ENCODE results near the gene RNF183. TPM values are rescaled to one million over a fixed set of nuclear protein-coding genes. Genes with fewer than 3 reads are reported as not detected.

RNF183 gene
- 5.3 TPM for total RNA-seq

- peak; percentile 51 for DNase-seq (ENCODE audit: low spot score)
These were observed at the start of gene RNF183 for GRCh38 chr9:113302792-113303418. Gene RNF183 (minus strand): TSS chr9:113303376. CDS start chr9:113298184, 5,192 bp downstream.

GRCh38 chr9:113352411-113352810 lies 49.2 kb upstream of the RNF183 start:
- DNase-seq (ENCODE audit: low spot score): no peak

GRCh38 chr9:113352006-113352405 lies 48.8 kb upstream of the RNF183 start:
- DNase-seq (ENCODE audit: low spot score): no peak

- no peak for DNase-seq (ENCODE audit: low spot score)
These were observed 47.8 kb upstream of the RNF183 start for GRCh38 chr9:113350937-113351336.

GRCh38 chr9:113350107-113350661 lies 47.0 kb upstream of the RNF183 start:
- no peak for DNase-seq (ENCODE audit: low spot score)

- DNase-seq (ENCODE audit: low spot score): no peak
These were observed 46.4 kb upstream of the RNF183 start, which contains the start of gene BSPRY for GRCh38 chr9:113349445-113350094. Gene BSPRY (plus strand): TSS chr9:113349541. CDS start chr9:113349580, 39 bp downstream.

GRCh38 chr9:113349066-113349444 lies 45.9 kb upstream of the RNF183 start:
- no peak for DNase-seq (ENCODE audit: low spot score)

GRCh38 chr9:113348437-113348836 lies 45.3 kb upstream of the RNF183 start:
- no peak for DNase-seq (ENCODE audit: low spot score)

- no peak for DNase-seq (ENCODE audit: low spot score)
These were observed 42.5 kb upstream of the RNF183 start for GRCh38 chr9:113345671-113346070.

- DNase-seq (ENCODE audit: low spot score): no peak
These were observed 42.0 kb upstream of the RNF183 start for GRCh38 chr9:113345190-113345589.

GRCh38 chr9:113343732-113344231 lies 40.6 kb upstream of the RNF183 start:
- peak; percentile 84 for DNase-seq (ENCODE audit: low spot score)

- DNase-seq (ENCODE audit: low spot score): no peak
These were observed 38.7 kb upstream of the RNF183 start for GRCh38 chr9:113341712-113342410.

- peak; percentile 88 for DNase-seq (ENCODE audit: low spot score)
These were observed 37.0 kb upstream of the RNF183 start, which contains the start of gene WDR31 for GRCh38 chr9:113340011-113340699. Gene WDR31 (minus strand): TSS chr9:113340275. CDS start chr9:113332022, 8,253 bp downstream.

GRCh38 chr9:113337714-113338113 lies 34.5 kb upstream of the RNF183 start:
- no peak for DNase-seq (ENCODE audit: low spot score)

GRCh38 chr9:113331780-113332179 lies 28.6 kb upstream of the RNF183 start:
- DNase-seq (ENCODE audit: low spot score): no peak

- no peak for DNase-seq (ENCODE audit: low spot score)
These were observed 25.0 kb upstream of the RNF183 start for GRCh38 chr9:113328045-113328782.

- no peak for DNase-seq (ENCODE audit: low spot score)
These were observed 23.1 kb upstream of the RNF183 start for GRCh38 chr9:113326230-113326629.

GRCh38 chr9:113322671-113323070 lies 19.5 kb upstream of the RNF183 start:
- no peak for DNase-seq (ENCODE audit: low spot score)

GRCh38 chr9:113320051-113320450 lies 16.9 kb upstream of the RNF183 start:
- DNase-seq (ENCODE audit: low spot score): no peak

- no peak for DNase-seq (ENCODE audit: low spot score)
These were observed 15.9 kb upstream of the RNF183 start for GRCh38 chr9:113319054-113319453.

GRCh38 chr9:113317777-113318176 lies 14.6 kb upstream of the RNF183 start:
- DNase-seq (ENCODE audit: low spot score): no peak

Data from mucosa of gallbladder (tissue), 1 donor.